SU-DHL-6 (cell line): ENCODE results near the gene NUBPL.
"Not testable (repeated sequence)": the region's sequence is repeated elsewhere in the genome, so short reads cannot be mapped to it uniquely, and the experiment has no call there.

ENCODE experiments used
- H2AFZ ChIP-seq: fragments of 200-600 bp; sonication (generic); 2 replicates; pipeline ENCODE4 v1.6.1; 2014; ENCODE audit warnings: low read depth, mild to moderate bottlenecking, moderate library complexity, mixed read lengths, antibody characterized with exemption, low read length; ENCODE audit not compliant: severe bottlenecking
- H3F3A ChIP-seq: fragments of 200-600 bp; shearing (Covaris generic); 2 replicates; pipeline ENCODE4 v1.6.0; 2016; ENCODE audit warnings: antibody characterized with exemption, mild to moderate bottlenecking; ENCODE audit not compliant: insufficient read depth
- H3K27ac ChIP-seq: fragments of 200-600 bp; sonication (generic); 2 replicates; pipeline ENCODE4 v1.5.1; 2016; ENCODE audit warnings: low read depth, mild to moderate bottlenecking, low read length, moderate library complexity, mixed read lengths
- H3K27me3 ChIP-seq: fragments of 200-600 bp; sonication (generic), shearing (Covaris generic); 2 replicates; pipeline ENCODE4 v1.6.0; 2014; ENCODE audit warnings: mild to moderate bottlenecking, low read length
- H3K36me3 ChIP-seq: fragments of 200-600 bp; sonication (generic); 2 replicates; pipeline ENCODE4 v1.6.1; 2014; ENCODE audit warnings: mild to moderate bottlenecking, low read length, mixed read lengths
- H3K4me2 ChIP-seq: fragments of 300-600, 200-600 bp; shearing (Covaris generic), sonication (generic); 2 replicates; pipeline ENCODE4 v1.6.0; 2014; ENCODE audit warnings: low read length, low read depth, mild to moderate bottlenecking; ENCODE audit not compliant: poor library complexity, severe bottlenecking
- H3K4me3 ChIP-seq: fragments of 200-600 bp; sonication (generic); 2 replicates; pipeline ENCODE4 v1.5.1; 2014; ENCODE audit warnings: antibody characterized with exemption, low read length, mild to moderate bottlenecking, mixed read lengths; ENCODE audit not compliant: insufficient read depth, poor library complexity, severe bottlenecking
- H3K79me2 ChIP-seq: fragments of 200-600 bp; sonication (generic); 2 replicates; pipeline ENCODE4 v1.6.1; 2014; ENCODE audit warnings: mild to moderate bottlenecking, low read length, moderate library complexity; ENCODE audit not compliant: insufficient read depth
- H3K9ac ChIP-seq: fragments of 200-600 bp; sonication (generic); 2 replicates; pipeline ENCODE4 v1.7.0; 2014; ENCODE audit warnings: mild to moderate bottlenecking, low read length
- H3K9me2 ChIP-seq: fragments of 200-600 bp; sonication (generic); replicated peaks from 2 replicates; pipeline ENCODE4 v1.6.1; 2014; ENCODE audit warnings: low read length; ENCODE audit not compliant: insufficient read depth
- H3K9me3 ChIP-seq: fragments of 200-600 bp; sonication (generic); 2 replicates; pipeline ENCODE4 v1.6.1; 2014; ENCODE audit warnings: low read length, mixed read lengths; ENCODE audit not compliant: insufficient read depth
- H4K20me1 ChIP-seq: fragments of 200-600 bp; sonication (generic); 2 replicates; pipeline ENCODE4 v1.6.1; 2014; ENCODE audit warnings: low read depth, mild to moderate bottlenecking, antibody characterized with exemption, low read length, moderate library complexity, mixed read lengths
- EZH2phosphoT487 ChIP-seq: fragments of 200-600 bp; sonication (generic), shearing (Covaris generic); conservative IDR thresholded peaks from 2 replicates; pipeline ENCODE4 v1.6.1; 2018; ENCODE audit warnings: mild to moderate bottlenecking, antibody characterized with exemption, low read length, moderate library complexity, mixed read lengths
- TF ChIP-seq, protein P1 (sequence below): fragments of 200-600 bp; sonication (generic); IDR thresholded peaks from one replicate; pipeline ENCODE4 v1.5.1; 2017; ENCODE audit warnings: antibody characterized with exemption, mild to moderate bottlenecking, low read length, moderate library complexity; ENCODE audit not compliant: insufficient read depth, poor library complexity, severe bottlenecking

The NUBPL gene

DNA sequence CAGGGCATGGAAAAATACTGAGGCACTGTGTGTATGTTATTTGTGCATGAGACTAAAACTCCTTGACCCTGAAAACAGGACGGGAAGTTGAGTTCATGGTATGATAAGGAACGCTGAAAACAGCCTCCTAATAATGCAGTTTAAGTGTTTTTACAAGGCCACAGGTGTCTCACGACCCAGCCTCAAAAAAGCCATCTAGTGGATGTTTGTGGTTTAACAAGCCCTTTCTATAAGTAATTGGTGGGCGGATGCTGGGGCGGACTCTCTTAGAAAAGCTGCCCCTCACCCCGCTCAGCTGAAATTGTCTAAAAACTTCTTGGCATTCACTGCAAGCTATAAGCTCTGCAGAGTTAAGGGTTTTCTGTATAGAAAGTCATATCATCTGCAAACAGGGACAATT, 184.5 kb downstream of the NUBPL start:
- no peaks in the 10 kb centered on the region for H3F3A ChIP-seq
- H3K9me2 ChIP-seq, result no peaks in the 10 kb centered on the region
- no peaks in the 10 kb centered on the region for H3K79me2 ChIP-seq
- no peak overlapping the region for H3K4me2 ChIP-seq
- no peaks in the 10 kb centered on the region for H4K20me1 ChIP-seq
- H3K36me3 ChIP-seq, result no peaks in the 10 kb centered on the region
- TF ChIP-seq EZH2phosphoT487, result no peak
- TF ChIP-seq, protein P1, sequence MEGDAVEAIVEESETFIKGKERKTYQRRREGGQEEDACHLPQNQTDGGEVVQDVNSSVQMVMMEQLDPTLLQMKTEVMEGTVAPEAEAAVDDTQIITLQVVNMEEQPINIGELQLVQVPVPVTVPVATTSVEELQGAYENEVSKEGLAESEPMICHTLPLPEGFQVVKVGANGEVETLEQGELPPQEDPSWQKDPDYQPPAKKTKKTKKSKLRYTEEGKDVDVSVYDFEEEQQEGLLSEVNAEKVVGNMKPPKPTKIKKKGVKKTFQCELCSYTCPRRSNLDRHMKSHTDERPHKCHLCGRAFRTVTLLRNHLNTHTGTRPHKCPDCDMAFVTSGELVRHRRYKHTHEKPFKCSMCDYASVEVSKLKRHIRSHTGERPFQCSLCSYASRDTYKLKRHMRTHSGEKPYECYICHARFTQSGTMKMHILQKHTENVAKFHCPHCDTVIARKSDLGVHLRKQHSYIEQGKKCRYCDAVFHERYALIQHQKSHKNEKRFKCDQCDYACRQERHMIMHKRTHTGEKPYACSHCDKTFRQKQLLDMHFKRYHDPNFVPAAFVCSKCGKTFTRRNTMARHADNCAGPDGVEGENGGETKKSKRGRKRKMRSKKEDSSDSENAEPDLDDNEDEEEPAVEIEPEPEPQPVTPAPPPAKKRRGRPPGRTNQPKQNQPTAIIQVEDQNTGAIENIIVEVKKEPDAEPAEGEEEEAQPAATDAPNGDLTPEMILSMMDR, result no peak
- H3K27ac ChIP-seq, result no peak overlapping the region
- H3K9me3 ChIP-seq, result peaks cover 11% of the 10 kb centered on the region; the same call in 1 of the 2 replicates
- no peak overlapping the region for H3K9ac ChIP-seq
- no peaks in the 10 kb centered on the region for H3K27me3 ChIP-seq
- H3K4me3 ChIP-seq, result no peak overlapping the region
- H2AFZ ChIP-seq, result no peak overlapping the region

DNA sequence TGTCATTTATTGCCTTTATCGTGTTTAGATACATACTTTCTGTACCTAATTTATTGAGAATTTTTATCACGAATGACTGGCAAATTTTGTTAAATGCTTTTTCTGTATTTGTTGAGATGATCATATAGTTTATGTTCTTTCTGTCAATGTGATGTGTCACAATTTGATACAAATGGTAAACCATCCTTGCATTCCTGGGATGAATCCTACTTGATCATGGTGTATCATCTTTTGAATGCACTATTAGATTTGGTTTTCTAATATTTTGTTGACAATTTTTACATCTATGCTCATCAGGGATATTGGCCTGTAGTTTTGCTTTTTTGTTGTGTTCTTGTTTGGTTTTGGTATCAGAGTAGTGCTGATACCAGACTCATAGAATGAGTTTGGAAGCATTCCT, 185.1 kb downstream of the NUBPL start:
- Histone ChIP-seq H3K27me3 (no peaks in the 10 kb centered on the region), H3K9me3 (peaks cover 11% of the 10 kb centered on the region; the same call in 1 of the 2 replicates), H3K79me2 (no peaks in the 10 kb centered on the region), H3K36me3 (no peaks in the 10 kb centered on the region), H3K4me2 (no peak overlapping the region), H3F3A (no peaks in the 10 kb centered on the region), H2AFZ (no peak overlapping the region), H3K27ac (no peak overlapping the region), H3K9ac (no peak overlapping the region), H3K4me3 (no peak overlapping the region), H3K9me2 (no peaks in the 10 kb centered on the region), H4K20me1 (no peaks in the 10 kb centered on the region)
- no peak for TF ChIP-seq EZH2phosphoT487
- TF ChIP-seq, protein P1, result no peak

DNA sequence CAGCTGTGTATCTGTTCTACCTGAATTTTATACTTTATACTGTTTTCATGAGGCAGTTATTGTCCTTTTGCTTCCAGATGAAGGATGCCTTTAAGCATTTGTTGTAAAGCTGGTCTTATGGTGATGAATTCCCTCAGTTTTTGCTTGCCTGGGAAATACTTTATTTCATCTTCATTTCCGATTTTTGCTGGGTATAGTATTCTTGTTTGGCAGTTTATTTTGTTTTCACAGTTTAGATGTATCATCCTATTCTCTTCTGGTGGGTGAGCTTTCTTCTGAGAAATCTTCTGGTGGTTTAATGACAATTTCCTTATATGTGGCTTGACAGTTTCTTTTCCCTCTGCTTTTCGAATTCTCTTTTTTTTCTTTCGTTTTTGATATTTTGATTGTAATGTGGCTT, 188.1 kb downstream of the NUBPL start:
- no peaks in the 10 kb centered on the region for H3F3A ChIP-seq
- H4K20me1 ChIP-seq, result no peaks in the 10 kb centered on the region
- peaks cover 11% of the 10 kb centered on the region; the same call in 1 of the 2 replicates for H3K9me3 ChIP-seq

DNA sequence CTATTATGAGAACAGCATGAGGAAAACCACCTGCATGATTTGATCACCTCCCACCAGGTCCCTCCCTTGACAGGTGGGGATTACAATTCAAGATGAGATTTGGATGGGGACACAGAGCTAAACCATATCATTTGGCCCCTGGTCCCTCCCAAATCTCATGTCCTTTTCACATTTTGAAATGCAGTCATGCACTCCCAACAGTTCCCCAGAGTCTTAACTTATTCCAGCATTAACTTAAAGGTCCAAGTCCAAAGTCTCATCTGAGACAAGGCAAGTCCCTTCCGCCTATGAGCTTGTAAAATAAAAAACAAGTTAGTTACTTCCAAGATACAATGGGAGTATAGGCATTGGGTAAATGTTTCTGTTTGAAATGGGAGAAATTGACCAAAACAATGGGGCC, 189.8 kb downstream of the NUBPL start:
- not testable (repeated sequence) for H3K9me2 ChIP-seq, H3K4me2 ChIP-seq, H4K20me1 ChIP-seq, H3K79me2 ChIP-seq, H3K4me3 ChIP-seq, H3K27ac ChIP-seq, H2AFZ ChIP-seq, H3F3A ChIP-seq, H3K9me3 ChIP-seq, H3K36me3 ChIP-seq, H3K27me3 ChIP-seq, H3K9ac ChIP-seq

More for the DNA sequence above, 188.1 kb downstream of the NUBPL start:
- Histone ChIP-seq H3K79me2 (no peaks in the 10 kb centered on the region), H3K36me3 (no peaks in the 10 kb centered on the region), H3K27ac (no peak overlapping the region), H3K4me3 (no peak overlapping the region), H2AFZ (no peak overlapping the region), H3K27me3 (no peaks in the 10 kb centered on the region), H3K9me2 (no peaks in the 10 kb centered on the region), H3K9ac (no peak overlapping the region), H3K4me2 (no peak overlapping the region)
- no peak for TF ChIP-seq EZH2phosphoT487
- TF ChIP-seq, protein P1, result no peak
